Peyer's patch (tissue), 4 donors: ENCODE measurements around the gene GINS3.

Experiments used
- CTCF ChIP-seq, 6 experiments: fragments of 450-650 bp in 4 of 6; fragments of 200-600 bp in 2 of 6; sonication (generic) in 1 of 6; IDR thresholded peaks; one replicate each; pipeline ENCODE4 v1.5.1; 2017 to 2019; ENCODE audit warnings: antibody characterized with exemption in 6 of 6, mild to moderate bottlenecking in 3 of 6, moderate library complexity in 1 of 6
- POLR2A ChIP-seq, 2 donors: fragments of 450-650 bp; IDR thresholded peaks; one replicate each; pipeline ENCODE4 v1.5.1; 2017; ENCODE audit warnings: antibody characterized with exemption in 2 of 2, mild to moderate bottlenecking in 2 of 2, moderate library complexity in 2 of 2

GRCh38 chr16:58348986-58349385 lies 43.3 kb upstream of the GINS3 start:
- no peak for TF ChIP-seq CTCF (IDR thresholded peaks at IDR 0.05)
- no peak for TF ChIP-seq POLR2A (IDR thresholded peaks at IDR 0.05)
